GM18505 (cell line): ENCODE data around the gene SINHCAF.
"Not testable (repeated sequence)": the region's sequence is repeated elsewhere in the genome, so short reads cannot be mapped to it uniquely, and the experiment has no call there.

ENCODE experiments used
- ATAC-seq: cut with Tn5 transposase; IDR thresholded peaks from one replicate; pipeline ENCODE4 v1.9.1; 2021; ENCODE audit not compliant: unreplicated experiment
- POLR2A ChIP-seq: IDR thresholded peaks from 4 replicates; pipeline ENCODE4 v1.6.1; 2011; ENCODE audit warnings: borderline replicate concordance; ENCODE audit not compliant: insufficient read depth, insufficient read length; ENCODE audit errors: extremely low read depth

Gene SINHCAF

GRCh38 chr12:31278424-31278823, 47.5 kb downstream of the SINHCAF start:
- no peak for ATAC-seq
- TF ChIP-seq POLR2A: no peak

DNA sequence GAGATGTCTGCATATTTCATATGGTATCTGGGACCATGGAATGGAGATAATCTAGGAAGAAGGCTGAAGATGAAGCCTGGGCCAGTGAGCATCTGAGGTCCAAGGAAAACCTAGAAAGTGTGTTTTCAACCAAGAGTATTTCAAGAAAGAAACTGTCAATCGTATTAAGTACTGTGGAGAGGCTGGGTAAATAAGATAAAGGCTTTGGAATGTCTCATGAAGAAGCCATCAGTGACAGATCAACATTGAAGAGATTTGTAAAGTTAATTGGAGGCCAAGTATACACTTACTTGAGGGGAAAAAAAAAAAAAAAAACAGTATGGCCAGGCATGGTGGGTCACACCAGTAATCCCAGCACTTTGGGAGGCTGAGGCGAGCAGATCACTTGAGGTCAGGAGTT, 48.9 kb downstream of the SINHCAF start:
- TF ChIP-seq POLR2A: no peak
- no peak for ATAC-seq

- no peak for ATAC-seq
- no peak for TF ChIP-seq POLR2A
Measured at GRCh38 chr12:31275491-31275890, 50.5 kb downstream of the SINHCAF start.

GRCh38 chr12:31274520-31275300, 51.2 kb downstream of the SINHCAF start:
- no peak for TF ChIP-seq POLR2A

GRCh38 chr12:31273794-31274193, 52.2 kb downstream of the SINHCAF start:
- ATAC-seq: not testable (repeated sequence)

More at GRCh38 chr12:31274520-31275300, 51.2 kb downstream of the SINHCAF start:
- ATAC-seq: no peak

GRCh38 chr12:31272607-31273225, 53.2 kb downstream of the SINHCAF start:
- no peak for ATAC-seq

GRCh38 chr12:31267966-31268365, 58.0 kb downstream of the SINHCAF start:
- no peak for TF ChIP-seq POLR2A
- no peak for ATAC-seq

More at GRCh38 chr12:31272607-31273225, 53.2 kb downstream of the SINHCAF start:
- no peak for TF ChIP-seq POLR2A

- ATAC-seq: no peak
- TF ChIP-seq POLR2A: no peak
Measured at GRCh38 chr12:31265722-31266121, 60.2 kb downstream of the SINHCAF start.

GRCh38 chr12:31263661-31264060, 62.3 kb downstream of the SINHCAF start:
- ATAC-seq: no peak
- TF ChIP-seq POLR2A: no peak

- TF ChIP-seq POLR2A: no peak
- no peak for ATAC-seq
Measured at GRCh38 chr12:31261744-31262143, 64.2 kb downstream of the SINHCAF start.

- ATAC-seq: no peak
- TF ChIP-seq POLR2A: no peak
Measured at GRCh38 chr12:31260840-31261239, 65.1 kb downstream of the SINHCAF start.

DNA sequence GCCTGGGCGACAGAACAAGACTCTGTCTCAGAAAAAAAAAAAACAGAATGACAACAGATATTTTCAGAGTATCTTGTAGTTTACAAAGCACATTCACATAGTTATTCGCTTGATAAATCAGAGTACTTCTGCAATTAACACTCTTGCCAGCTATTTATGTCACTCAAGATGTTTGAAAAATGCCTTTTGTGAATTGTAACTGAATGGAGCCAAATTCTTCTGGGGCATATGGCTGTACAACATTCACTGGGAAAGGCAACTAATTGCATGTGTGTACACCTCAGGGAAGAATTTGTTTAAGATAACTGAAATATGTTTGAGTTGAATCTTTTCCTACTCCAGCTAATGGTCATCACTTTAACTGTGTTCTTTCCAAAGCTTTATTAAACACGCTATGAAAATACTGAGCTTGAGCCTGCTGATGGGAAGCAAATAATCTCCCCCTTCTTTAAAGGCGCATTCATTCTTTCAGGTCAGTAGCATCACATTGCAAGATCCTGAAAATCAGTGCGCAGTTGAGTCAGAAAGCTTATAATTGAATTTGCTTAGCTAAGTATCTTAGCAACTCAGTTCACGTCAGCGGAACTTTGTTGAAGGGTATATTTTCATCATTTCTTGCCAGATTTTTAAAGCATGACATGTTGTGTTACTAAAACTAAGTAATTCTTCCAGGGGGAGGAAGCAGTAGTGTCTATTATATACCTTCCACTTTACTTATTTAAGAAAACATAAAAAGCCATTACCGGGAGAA, 66.6 kb downstream of the SINHCAF start:
- TF ChIP-seq POLR2A: no peak
- ATAC-seq: no peak

DNA sequence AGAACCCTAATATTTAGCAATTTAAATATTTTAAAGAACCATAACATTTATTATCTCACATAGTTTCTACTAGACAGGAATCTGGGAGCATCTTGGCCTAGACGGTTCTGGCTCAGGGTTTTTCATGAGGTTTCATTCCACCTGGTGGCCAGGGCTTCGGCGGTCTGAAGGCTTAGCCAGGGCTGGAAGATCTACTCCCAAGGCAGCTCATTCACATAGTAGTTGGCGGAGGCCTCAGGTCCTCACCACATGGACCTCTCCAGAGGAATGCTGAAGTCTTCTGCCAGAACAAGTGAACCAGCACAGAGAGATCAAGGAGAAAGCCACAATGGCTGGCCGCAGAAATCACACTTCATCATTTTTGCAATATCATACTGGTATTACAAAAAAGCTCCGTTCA, 68.2 kb downstream of the SINHCAF start:
- no peak for ATAC-seq
- no peak for TF ChIP-seq POLR2A

DNA sequence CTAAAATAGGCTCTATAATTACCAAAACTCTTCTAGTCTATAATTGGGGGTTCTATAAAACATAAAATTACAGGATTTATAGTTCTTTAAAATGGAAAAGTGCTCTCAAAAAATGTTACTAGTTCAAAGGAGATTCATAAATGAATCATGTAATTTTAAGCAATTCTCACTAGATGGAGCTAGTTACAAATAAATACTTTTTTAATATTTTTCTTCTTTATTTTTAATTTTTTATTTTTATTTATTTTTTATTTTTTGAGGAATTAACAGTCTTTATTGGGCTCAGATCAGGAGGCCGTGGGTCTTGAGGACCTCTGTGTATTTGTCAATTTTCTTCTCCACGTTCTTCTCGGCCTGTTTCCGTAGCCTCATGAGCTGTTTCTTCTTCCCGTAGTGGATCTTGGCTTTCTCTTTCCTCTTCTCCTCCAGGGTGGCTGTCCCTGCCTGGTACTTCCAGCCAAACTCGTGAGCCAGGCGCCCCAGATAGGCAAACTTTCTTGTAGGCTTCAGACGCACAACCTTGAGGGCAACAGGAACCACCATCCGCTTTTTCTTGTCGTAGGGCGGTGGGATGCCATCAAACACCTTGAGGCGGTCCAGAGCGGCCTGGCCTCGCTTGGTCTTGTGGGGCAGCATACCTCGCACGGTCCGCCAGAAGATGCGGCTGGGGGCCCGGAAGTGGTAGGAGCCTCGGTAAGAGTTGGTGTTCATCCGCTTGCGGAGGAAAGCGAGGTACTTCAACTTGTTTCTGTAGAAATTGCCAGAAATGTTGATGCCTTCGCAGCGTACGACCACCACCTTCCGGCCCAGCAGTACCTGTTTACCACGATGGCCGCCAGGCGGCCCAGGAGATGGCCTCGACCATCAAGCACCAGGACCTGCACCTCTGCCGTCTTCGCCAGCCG, 74.0 kb downstream of the SINHCAF start:
- ATAC-seq: not testable (repeated sequence)
